ENCODE results near the gene LENEP.

Gene LENEP

GRCh38 chr1:154998818-154999570, 5.6 kb downstream of the LENEP start:
- peak; percentile 76 to 80 (median 77) for DNase-seq (ENCODE audit: low read depth in 2 of 3, low spot score in 1 of 3)

GRCh38 chr1:154999571-155000410, 6.4 kb downstream of the LENEP start:
- DNase-seq (ENCODE audit: low read depth in 2 of 3, low spot score in 1 of 3), result peak in 1 of 3 donors; percentile 66

GRCh38 chr1:155000411-155000725, 7.0 kb downstream of the LENEP start:
- DNase-seq (ENCODE audit: low read depth in 2 of 3, low spot score in 1 of 3), result no peak

GRCh38 chr1:155000726-155001424, 7.5 kb downstream of the LENEP start:
- peak; percentile 78 to 84 (median 78) for DNase-seq (ENCODE audit: low read depth in 2 of 3, low spot score in 1 of 3)

- no peak for DNase-seq (ENCODE audit: low read depth in 2 of 3, low spot score in 1 of 3)
Measured at GRCh38 chr1:155001425-155001674, 8.0 kb downstream of the LENEP start.

- peak; percentile 98 to 100 (median 98) for DNase-seq (ENCODE audit: low read depth in 2 of 3, low spot score in 1 of 3)
Measured at GRCh38 chr1:155001675-155002463, 8.5 kb downstream of the LENEP start.

- DNase-seq (ENCODE audit: low read depth in 2 of 3, low spot score in 1 of 3), result no peak
Measured at GRCh38 chr1:155002464-155003226, 9.3 kb downstream of the LENEP start, which contains the start of gene ZBTB7B. TSS of gene ZBTB7B (plus strand) at chr1:155002802. CDS start at chr1:155014661, 11,859 bp downstream.

- no peak for DNase-seq (ENCODE audit: low read depth in 2 of 3, low spot score in 1 of 3)
Measured at GRCh38 chr1:155003227-155003765, 9.9 kb downstream of the LENEP start.

- no peak for DNase-seq (ENCODE audit: low read depth in 2 of 3, low spot score in 1 of 3)
Measured at GRCh38 chr1:155003766-155004351, 10.5 kb downstream of the LENEP start.

GRCh38 chr1:155004352-155005075, 11.1 kb downstream of the LENEP start:
- DNase-seq (ENCODE audit: low read depth in 2 of 3, low spot score in 1 of 3), result no peak

GRCh38 chr1:155005076-155006011, 12.0 kb downstream of the LENEP start:
- no peak for DNase-seq (ENCODE audit: low read depth in 2 of 3, low spot score in 1 of 3)

- no peak for DNase-seq (ENCODE audit: low read depth in 2 of 3, low spot score in 1 of 3)
Measured at GRCh38 chr1:155006601-155007101, 13.3 kb downstream of the LENEP start.

- no peak for DNase-seq (ENCODE audit: low read depth in 2 of 3, low spot score in 1 of 3)
Measured at GRCh38 chr1:155007251-155007828, 14.0 kb downstream of the LENEP start.

- peak; percentile 62 to 85 (median 83) for DNase-seq (ENCODE audit: low read depth in 2 of 3, low spot score in 1 of 3)
Measured at GRCh38 chr1:155008015-155008941, 14.9 kb downstream of the LENEP start.

GRCh38 chr1:155009221-155009711, 15.9 kb downstream of the LENEP start:
- DNase-seq (ENCODE audit: low read depth in 2 of 3, low spot score in 1 of 3), result no peak

- DNase-seq (ENCODE audit: low read depth in 2 of 3, low spot score in 1 of 3), result no peak
Measured at GRCh38 chr1:155009742-155010141, 16.4 kb downstream of the LENEP start.
